HT-29 (cell line): ENCODE results near the gene WDR74. TPM values are rescaled to one million over a fixed set of nuclear protein-coding genes. Genes with fewer than 3 reads are reported as not detected.
A peak's percentile ranks its signal among the peaks of the same experiment; 100 is the strongest.
"Not testable (repeated sequence)": the region's sequence is repeated elsewhere in the genome, so short reads cannot be mapped to it uniquely, and the experiment has no call there.

Experiments used
- DNase-seq: peaks from one replicate; pipeline ENCODE4 v3.0.0-alpha.2; 2015; ENCODE audit warnings: low spot score
- total RNA-seq: library from RNA; depleted of rRNA; stranded (reverse); fragments of >200 nt; shearing (Covaris generic); gene quantifications from 2 replicates; pipeline ENCODE4 v1.2.3, GENCODE V29; 2014

Gene WDR74
- total RNA-seq, 1 experiment from 2014 or later, result 183 TPM

DNA sequence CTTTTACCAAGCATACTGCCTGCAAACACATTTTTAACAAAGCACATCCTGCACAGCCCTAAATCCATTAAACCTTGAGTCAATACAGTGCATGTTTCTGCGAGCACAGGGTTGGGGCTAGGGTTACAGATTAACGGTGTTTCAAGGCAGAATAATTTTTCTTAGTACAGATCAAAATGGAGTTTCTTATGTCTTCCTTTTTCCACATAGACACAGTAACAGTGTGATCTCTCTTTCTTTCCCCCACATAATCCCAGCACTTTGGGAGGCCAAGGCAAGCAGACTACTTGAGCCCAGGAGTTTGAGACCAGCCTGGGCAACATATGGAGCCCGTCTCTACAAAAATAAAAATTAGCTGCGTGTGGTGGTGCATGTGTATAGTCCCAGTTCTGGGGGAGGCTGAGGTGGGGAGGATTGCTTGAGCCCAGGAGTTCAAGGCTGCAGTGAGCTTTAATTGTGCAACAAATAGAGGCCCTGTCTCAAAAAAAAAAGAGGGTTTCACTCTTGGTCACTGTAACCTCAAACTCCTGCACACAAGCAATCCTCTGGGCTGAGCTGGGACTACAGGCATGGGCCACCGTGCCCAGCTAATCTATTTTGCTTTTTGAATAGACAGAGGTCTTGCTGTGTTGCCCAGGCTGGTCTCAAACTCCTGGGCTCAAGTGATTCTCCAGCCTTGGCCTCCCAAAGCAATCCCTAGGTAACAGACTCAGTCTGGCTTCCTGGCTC, 21.6 kb upstream of the WDR74 start:
- no peak for DNase-seq

DNA sequence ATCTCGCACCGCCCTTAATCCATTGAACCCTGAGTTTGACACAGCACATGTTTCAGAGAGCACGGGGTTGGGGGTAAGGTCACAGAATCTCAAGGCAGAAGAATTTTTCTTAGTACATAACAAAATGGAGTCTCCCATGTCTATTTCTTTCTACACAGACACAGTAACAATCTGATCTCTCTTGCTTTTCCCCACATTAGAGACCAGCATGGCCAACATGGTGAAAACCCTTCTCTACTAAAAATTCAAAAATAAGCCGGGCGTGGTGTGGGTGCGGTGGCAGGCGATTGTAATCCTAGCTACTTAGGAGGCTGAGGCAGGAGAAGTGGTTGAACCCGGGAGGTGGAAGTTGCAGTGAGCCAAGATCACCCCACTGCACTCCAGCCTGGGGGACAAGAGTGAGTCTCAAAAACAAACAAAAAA, 19.9 kb upstream of the WDR74 start:
- DNase-seq, result not testable (repeated sequence)

DNA sequence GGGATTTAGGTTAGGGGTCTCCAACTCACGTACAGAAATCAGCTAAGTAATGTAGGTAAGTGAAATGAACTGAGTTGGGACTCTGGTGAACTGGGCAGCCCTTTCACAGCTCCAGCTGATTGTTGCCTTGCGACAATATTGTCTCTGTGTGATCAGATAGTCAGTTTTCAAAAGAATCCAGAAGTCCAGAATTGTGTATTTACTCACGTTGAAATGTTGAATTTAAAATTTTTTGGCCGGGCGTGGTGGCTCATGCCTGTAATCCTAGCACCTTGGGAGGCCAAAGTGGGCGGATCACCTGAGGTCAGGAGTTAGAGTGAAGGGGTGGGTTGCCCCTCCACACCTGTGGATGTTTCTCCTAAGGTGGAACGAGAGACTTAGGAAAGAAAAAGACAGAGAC, 18.8 kb upstream of the WDR74 start:
- DNase-seq, result no peak

DNA sequence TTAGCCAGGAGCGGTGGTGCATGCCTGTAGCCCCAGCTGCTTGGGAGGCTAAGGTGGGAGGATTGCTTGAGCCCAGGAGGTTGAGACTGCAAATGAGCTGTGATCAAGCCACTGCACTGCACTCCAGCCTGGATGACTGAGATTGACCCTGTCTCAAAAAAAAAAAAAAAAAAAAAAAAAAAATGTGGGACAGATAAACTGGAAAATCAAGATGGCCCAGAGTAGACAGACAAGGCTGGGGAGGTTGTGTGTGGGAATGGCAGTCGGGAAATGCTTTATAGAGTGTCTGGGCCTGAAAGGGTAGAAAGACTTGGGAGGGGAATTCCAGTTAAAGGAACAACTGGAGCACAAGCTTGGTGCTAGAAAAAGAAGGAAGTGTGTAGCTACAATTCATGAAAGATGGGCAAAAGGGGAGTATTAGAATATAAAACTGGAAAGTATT, 18.2 kb upstream of the WDR74 start:
- peak; percentile 55 for DNase-seq

DNA sequence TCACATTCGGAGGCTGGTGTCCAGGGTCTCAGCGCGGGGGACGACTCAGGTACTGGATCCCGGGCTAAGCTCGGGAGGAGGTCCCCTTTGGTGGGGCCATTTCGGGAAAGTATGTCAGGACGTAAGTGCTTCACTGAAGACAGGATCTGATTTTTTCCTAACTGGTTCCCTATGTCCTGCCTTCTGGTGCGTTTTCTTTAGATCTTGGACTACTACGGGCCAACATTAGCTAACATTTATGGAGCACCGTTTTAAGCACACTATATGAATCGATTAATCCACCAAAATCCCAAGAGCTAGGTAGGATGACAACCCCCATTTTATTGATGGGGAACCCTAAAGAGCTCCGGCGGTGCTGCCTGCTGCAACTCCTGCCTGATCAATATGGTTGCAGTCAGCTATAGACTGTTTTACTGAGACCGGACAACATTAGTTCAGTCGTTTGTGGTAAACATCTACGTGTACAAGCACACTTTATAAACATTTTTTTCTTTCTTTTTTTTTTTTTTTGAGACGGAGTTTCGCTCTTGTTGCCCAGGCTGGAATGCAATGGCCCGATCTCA, 17.0 kb upstream of the WDR74 start:
- no peak for DNase-seq

DNA sequence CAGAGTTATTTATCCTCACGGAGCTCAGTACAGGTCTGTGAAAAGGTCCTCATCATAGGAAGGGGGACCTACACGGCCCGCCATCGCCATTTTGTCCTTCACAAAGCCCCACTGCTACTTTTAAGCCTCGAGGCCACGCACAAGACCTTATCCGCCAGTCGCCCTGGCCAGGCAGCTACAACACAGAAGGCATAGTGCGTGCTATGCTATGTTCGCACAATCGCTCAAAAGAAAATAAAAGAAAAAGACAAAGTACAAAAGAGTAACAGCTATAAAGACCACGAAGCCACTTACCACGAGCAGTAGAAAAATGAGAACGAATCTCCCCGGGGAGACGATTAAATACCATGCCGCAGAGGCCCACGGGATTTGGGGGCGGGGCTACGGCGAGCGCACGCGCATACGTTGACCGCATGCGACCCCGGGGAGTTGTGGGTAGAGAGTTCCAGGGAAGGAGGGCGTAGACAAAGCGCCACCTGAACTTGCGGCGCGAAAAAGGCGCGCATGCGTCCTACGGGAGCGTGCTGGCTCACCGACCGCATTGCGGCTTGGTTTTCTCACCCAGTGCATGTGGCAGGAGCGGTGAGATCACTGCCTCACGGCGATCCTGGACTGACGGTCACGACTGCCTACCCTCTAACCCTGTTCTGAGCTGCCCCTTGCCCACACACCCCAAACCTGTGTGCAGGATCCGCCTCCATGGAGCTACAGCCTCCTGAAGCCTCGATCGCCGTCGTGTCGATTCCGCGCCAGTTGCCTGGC, 16.4 kb upstream of the WDR74 start:
- DNase-seq, result peak; percentile 99

DNA sequence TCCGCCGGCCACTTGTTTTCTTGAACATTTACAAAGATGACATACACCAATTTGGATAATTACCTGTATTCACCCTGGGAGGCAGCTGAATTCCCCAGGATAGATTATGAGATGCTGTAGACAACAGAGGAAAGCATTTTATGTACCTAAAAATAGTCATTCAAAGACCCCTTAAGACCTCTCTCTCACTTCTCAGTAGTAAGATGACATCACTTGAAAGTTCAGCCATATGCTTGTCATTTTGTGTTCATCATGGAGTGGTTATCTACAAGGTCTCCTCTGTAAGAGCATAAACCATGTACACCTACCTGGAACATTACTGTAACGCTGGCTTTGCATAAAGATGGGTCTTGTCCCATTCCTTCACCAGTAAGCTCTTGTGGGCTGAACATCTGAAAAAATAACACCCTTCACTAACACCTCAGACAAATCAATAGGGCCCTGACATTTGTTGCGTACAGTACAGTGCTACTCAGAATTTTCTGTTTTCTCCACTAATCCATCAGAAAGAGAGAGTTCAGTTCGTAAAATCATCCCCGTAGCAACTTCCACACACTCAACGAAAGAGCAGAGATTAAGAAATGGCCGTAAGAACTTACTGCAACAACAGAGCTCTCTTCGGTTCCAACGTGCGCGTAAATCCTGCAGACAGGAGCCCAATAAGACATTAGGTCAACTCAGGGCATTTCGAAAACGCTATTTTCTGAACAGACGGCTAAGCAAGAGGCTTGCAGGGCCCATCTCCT, 15.6 kb upstream of the WDR74 start:
- DNase-seq, result peak; percentile 40

DNA sequence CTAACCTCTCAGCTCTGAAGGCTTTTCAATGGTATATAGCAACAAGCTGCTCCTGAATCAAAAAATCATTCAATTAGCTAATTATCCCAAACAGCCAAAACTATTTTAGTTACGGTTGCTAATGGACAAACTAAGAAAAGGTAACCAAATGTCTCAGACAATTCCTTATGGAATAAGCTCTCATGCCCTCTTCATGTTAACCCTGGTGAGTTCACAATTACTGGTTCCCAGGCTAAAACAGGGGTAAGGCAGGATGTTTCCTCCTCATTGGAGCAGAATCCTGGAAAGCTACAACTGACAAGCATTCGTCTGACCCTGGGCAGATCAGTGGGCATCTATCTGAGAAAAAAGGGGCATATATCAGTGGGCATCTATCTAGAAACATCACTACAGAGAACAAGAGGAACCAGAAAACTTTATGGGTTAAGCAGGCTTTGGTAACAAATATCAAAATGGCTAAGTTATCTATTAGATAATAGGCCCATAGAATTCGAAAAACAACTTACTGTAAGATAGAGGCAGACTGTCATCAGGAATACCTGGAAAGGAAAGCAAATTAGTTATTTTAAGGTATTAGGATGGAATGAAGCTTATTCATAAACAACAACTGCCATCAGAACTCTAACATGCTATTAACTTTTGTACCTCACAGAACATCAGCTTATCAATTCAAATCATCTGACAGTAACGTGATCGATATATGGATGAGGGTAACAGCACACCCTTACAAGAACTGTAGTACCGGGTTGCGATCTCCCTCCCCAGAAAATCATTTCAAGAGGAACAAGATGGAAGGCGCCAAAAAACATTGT, 14.8 kb upstream of the WDR74 start:
- DNase-seq, result no peak

DNA sequence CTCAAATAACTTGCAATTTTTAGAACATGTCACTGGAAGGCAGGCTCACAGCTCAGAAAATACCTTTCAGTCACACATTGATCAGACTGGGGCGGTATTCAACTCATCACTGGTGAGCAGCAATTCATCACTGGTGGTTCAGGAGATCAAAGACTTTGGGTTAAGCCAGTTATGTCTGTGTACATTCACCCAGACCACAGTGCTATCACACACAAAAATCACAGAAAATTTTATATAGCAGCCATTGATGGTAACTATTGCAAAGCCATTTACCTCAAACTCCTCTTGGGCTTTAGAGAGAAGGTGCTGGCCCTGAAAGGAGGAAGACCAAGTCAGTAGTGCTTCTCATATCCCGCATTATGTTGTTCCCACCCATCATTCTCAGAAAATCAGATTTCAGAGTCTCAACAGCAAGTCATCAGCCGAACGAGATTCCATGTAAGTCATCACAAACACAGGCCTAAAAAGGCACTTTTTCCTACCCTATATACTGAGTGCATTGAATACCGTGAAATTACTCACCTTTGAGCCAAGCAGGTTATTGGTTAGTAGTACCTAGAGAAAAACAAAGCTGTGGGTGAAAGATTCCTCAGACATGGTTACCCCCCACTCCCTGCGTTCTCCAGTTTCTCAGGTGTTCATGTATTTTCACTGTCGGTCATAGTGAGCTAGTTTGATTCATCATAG, 14.0 kb upstream of the WDR74 start:
- no peak for DNase-seq

DNA sequence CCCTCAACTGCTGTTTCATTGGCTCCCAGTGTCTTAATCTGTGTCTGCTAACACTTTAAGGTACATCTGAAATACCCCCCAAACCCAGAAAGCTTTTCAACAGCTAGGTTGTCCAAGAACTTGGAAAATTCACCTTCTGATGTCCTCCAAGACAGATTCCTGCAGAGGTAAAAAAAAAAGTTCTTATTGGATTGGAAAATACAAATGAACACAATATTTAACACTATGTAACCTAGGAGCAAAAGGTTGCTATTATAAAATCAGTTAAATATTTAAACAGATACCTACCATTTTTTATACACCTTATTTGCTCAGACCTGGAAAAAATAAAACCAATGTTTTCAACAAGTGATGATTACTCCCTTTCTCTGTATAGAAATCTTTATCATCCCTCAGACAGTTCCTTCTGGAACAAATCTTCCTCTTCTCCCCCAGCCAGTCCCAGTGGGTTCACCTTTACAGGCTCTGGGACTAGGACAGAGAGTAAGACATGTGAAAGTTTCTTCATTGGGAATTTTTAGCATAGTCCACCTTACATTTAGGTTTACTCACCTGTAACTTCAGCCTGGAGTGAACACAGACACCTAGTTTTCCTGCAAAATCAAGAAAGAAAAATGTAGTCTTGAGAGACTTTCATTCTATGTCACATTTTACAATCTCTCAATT, 13.3 kb upstream of the WDR74 start:
- DNase-seq, result no peak

DNA sequence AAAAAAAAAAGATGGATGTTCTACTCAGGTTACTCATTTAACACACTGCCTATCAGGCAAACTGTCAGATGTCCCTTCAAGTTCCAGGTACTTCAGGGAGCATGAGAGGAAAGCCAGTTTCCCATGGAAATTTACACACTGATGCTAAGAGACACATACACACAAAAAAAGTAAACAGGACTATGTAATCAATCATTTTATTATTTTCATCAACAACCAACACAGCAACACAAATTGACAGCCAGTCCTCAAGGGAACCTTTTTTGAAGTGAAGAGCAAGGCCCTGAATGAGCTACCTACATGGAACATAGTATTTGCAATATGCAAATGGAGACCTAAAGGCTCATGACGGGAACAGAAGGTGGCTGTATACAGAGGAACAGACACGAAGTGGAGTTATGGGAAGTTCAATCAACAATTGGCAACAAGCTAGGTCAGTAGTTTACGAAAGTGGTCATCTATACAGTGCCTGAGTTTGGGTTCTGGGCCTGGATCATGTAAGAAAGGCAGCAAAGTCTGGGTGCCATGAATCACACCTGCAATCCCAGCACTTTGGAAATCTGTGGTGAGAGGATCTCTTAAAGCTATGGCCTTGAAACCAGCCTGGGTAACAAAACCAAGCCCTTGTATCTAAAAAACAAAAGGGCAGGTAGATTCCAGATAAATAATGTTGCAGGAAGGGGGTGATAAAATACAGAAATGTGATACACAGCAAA, 12.6 kb upstream of the WDR74 start:
- DNase-seq, result peak; percentile 52

DNA sequence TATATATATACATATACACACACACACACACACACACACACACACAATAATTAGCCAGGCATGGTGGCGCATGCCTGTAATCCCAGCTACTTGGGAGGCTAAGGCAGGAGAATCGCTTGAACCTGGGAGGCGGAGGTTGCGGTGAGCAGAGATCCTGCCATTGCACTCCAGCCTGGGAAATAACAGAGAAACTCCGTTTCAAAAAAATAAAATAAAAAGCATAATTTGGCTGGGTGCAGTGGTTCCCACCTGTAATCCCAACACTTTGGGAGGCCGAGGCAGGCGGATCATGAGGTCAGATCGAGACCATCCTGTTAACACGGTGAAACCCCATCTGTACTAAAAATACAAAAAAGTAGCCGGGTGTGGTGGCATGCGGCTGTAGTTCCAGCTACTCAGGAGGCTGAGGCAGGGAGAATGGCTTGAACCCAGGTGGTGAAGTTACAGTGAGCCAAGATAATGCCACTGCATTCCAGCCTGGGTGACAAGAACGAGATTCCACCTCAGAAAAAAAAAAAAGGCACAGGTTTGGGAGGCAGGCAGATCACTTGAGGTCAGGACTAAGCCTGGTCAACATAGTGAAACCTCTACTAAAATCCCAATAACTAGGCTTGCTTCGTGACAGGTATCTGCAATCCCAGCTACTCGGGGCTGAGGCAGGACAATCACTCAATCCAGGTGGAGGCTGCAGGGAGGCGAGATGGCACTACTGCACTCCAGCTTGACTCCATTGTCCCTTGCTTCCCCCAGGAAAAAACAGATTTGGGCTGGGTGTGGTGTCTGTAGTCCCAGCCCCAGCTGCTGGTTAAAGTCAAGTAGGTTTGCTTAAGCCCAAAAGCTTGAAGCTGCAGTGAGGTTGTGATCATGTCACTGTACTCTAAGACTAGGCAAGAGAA, 11.8 kb upstream of the WDR74 start:
- peak; percentile 68 for DNase-seq

DNA sequence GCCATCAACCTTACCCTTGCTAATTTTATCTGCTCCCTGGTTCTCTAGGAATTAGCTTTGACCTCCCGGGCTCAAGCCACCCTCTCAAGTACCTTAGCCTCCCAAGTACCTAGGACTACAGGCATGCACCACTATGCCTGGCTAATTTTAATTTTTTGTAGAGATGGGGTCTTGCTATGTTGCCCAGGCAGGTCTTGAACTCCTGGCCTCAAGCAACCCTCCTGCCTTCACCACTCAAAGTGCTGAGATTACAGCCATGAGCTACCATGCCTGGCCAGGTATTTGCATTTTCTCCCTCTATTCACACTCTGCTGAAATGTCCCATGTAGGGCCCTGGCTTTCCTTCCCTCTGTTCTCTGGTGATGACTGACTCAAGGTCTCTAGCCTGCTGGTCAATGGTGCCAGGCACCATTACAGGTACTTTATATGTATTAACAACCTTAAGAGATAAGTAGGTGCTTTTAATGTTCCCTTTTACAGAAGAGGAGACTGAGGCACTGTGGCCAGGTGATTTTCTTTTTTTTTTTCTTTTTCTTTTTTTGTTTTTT, 8.5 kb upstream of the WDR74 start:
- no peak for DNase-seq

DNA sequence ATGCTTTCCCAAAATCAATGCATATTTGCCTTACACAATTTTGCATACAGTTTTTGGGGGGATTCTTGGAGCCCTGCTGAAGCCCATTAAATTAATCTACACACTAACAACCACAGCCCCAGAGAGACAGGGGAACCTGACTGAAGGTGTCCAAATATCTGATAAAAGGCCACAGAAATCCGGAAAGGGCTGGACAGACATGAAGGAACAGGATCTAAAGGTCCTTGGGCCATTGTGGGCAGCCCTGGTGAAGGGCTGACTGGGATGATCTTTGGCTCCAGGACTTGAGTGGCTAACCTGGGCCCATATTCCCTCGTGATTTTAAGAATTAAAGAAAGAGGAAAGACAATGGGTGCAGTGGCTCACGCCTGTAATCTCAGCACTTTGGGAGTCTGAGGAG, 6.8 kb upstream of the WDR74 start:
- DNase-seq, result no peak

DNA sequence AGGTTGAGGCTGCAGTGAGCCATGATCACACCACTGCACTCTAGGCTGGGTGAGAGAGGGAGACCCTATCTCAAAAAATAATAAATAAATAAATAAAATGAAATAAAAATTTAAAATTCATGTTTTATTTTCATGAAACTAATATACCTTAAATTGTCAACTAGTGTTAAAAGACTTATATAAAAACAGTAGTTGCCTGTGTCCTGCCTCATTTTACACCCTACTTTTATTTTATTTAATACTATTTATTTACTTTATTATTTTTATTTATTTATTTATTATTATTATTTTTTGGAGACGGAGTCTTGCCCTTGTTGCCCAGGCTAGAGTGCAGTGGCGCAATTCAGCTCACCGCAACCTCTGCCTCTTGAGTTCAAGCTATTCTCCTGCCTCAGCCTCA, 4.8 kb upstream of the WDR74 start:
- DNase-seq, result no peak

DNA sequence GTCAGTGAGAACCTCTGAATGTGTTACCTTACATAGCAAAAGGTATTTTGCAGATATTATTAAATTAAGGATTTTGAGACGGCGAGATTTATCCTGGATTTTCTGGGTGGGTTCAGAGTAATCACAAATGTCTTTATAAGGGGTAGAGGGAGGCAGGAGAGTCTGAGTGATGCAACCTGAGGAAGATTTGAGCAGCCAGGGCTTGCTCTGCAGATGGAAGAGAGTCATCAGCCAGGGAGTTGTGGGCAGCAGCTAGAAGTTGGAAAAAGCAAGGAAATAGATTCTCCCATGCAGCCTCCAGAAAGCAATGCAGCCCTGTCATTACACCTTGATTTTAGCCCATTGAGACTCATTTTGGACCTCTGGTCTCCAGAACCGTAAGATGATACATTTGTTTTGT, 4.1 kb upstream of the WDR74 start:
- no peak for DNase-seq

DNA sequence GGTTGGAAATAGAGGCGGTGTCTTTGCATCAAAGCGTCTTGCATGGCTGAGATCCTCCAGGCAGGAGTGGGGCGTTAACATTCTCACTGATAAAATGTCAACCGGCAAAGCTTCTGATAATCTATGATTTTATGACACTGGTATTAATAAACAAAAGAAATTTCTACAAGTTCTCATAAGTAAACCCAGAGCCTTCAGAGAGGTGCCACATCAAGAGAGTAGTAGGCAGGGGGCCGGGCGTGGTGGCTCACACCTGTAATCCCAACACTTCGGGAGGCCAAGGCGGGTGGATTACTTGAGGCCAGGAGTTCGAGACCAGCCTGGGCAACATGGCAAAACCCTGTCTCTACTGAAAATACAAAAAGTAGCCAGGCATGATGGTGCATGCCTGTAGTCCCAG, 3.5 kb upstream of the WDR74 start:
- DNase-seq, result not testable (repeated sequence)

DNA sequence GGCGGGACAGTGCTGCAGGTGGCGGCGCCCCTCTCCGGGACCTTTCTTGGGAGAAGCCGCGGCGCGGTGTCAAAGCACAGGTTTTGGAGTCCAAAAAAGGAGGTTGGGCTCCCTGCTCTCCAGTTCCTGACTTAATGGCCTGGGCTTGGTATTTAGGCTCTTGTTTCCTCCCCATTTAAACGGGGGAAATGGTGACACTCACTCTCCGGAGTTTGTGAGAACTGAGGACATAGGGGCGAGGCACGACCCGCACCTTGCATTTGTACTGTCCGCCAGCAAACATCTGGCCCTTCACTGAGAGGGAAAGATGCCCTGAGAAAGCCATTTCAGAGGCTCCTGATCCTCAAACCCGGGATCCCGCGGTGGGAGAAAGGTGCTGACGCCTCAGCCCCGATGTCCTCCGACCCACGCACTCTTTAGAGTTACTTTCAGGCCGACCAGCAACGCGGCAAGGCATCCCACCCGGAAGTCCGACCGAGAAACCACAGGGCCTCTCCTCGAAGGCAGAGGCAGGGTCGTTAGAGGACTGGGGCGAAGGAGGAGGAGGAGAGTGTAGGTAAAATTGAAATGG, 2.9 kb upstream of the WDR74 start:
- DNase-seq, result no peak
